Mucosa of rectum (tissue), 2 donors: Measurements from ENCODE around the gene TNS3.
A peak's percentile ranks its signal among the peaks of the same experiment; 100 is the strongest.

Experiments used
- H3K27ac ChIP-seq, 2 donors: one replicate each; pipeline ENCODE4 v1.7.0; 2013; ENCODE audit warnings: inconsistent platforms in 2 of 2, low read depth in 2 of 2, low read length in 2 of 2
- H3K27me3 ChIP-seq, 2 donors: one replicate each; pipeline ENCODE4 v1.7.0; 2013; ENCODE audit warnings: low read length in 2 of 2; ENCODE audit not compliant: control insufficient read depth in 2 of 2, insufficient read depth in 2 of 2
- H3K36me3 ChIP-seq, 2 donors: one replicate each; pipeline ENCODE4 v1.7.0; 2013; ENCODE audit warnings: low read length in 2 of 2; ENCODE audit not compliant: control insufficient read depth in 2 of 2, insufficient read depth in 2 of 2
- H3K4me1 ChIP-seq, 2 donors: one replicate each; pipeline ENCODE4 v1.7.0; 2013; ENCODE audit warnings: low read length in 2 of 2, mild to moderate bottlenecking in 1 of 2; ENCODE audit not compliant: control insufficient read depth in 2 of 2, insufficient read depth in 2 of 2
- H3K4me3 ChIP-seq, 2 donors: one replicate each; pipeline ENCODE4 v1.7.0; 2013; ENCODE audit warnings: low read length in 2 of 2
- H3K9ac ChIP-seq, 2 donors: one replicate each; pipeline ENCODE4 v1.7.0; 2013; ENCODE audit warnings: low read length in 2 of 2, low read depth in 1 of 2, mild to moderate bottlenecking in 1 of 2
- H3K9me3 ChIP-seq, 2 donors: one replicate each; pipeline ENCODE4 v1.7.0; 2013; ENCODE audit warnings: low read length in 2 of 2; ENCODE audit not compliant: control insufficient read depth in 2 of 2
- donor health status: healthy.
- donor health status: Normal muscosa, but diverticular disease.

TNS3 gene

DNA sequence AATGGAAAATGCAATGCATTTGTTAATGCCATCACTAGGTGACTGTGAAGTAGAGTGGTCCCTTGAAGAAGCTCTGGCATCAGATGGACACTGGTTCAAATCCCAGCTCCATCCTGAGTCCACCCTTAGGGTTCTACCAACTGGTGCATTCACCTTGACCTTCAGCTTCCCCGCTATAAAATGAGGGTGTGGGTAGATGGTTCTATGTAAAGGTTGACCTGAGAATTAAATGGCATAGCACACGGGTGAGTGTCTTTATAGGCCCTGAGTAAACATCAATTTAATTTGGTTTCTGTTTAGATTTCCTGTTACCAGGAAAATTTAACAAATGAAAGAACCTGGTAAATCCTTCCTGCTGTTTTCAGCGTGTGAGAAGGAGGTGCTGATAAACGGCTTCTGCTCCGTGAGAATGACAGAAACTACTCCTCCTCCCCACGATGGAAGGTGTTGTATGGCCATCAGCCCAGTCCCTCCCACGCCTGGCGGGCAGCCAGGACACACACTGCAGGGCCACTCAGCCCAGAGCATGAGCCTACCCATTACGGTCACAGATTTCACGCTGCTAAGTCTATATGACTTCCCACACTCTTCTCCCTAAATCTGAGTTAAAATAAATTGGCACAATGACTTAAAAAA is 210.1 kb downstream of the TNS3 start:
- Histone ChIP-seq H3K4me3 (no peak overlapping the region), H3K27me3 (no peaks in the 10 kb centered on the region), H3K4me1 (peaks cover 42 to 51% of the 10 kb centered on the region in 2 donors), H3K9ac (peak overlapping the region; percentile 38 to 60), H3K27ac (peak overlapping the region; percentile 82 to 84), H3K9me3 (no peaks in the 10 kb centered on the region), H3K36me3 (peaks cover 28% of the 10 kb centered on the region in 2 donors)

DNA sequence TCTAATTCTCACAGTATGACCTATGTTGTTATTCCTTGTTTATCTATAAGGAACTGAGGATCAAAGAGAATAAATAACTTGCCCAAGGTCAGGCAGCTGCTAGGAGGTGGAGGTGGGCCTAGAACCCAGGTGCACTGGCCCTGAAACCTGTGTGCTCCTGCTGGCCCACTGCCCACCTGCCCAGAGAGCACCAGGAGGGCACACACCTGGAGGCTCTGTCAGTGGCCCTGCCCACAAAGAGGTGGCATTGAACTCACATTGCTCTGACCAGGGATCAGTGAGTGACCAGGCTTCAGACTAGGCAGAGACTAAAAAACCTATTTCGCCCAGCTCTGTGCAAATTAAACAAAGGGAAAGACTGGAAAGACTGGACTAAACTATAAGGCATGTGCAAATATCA is 210.6 kb downstream of the TNS3 start:
- peak overlapping the region; percentile 82 to 84 for H3K27ac ChIP-seq
- peaks cover 42 to 48% of the 10 kb centered on the region in 2 donors for H3K4me1 ChIP-seq
- no peaks in the 10 kb centered on the region for H3K9me3 ChIP-seq
- peak overlapping the region; percentile 5 to 21 for H3K9ac ChIP-seq
- H3K4me3 ChIP-seq = no peak overlapping the region
- peaks cover 30 to 31% of the 10 kb centered on the region in 2 donors for H3K36me3 ChIP-seq
- no peaks in the 10 kb centered on the region for H3K27me3 ChIP-seq

DNA sequence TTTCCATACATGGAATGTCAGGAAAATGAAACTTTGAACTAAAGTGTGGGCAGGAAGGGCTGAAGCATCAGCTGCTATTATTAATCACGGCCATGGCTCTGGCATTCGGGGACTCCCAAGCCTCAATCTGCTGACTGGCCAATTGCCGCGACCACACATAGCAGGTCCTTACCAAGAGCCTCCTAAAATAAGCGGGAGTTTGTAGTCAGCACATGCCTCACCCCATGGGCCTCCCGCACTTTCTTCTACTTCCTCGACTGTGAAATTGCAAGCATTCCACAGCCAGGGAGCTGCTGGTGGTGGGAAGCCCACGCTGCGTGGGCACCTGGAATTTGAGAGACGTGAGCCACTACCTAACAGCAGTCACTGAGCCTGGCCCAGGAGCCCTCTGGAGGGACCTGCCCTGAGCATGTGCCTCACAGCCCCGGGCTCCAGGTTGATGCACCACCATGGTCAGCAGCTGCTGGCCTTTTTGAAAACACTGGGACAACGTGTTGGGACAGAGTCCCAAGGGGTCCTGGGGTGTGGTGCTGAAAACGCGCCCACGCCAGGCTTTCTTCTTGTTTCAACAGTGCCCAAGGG is 211.4 kb downstream of the TNS3 start:
- H3K4me3 ChIP-seq = no peak overlapping the region
- H3K9ac ChIP-seq = peak overlapping the region in 1 of 2 donors; percentile 21
- H3K9me3 ChIP-seq = no peaks in the 10 kb centered on the region
- H3K4me1 ChIP-seq = peaks cover 42 to 48% of the 10 kb centered on the region in 2 donors
- H3K27ac ChIP-seq = peak overlapping the region; percentile 4 to 84
- peaks cover 30 to 35% of the 10 kb centered on the region in 2 donors for H3K36me3 ChIP-seq
- no peaks in the 10 kb centered on the region for H3K27me3 ChIP-seq

DNA sequence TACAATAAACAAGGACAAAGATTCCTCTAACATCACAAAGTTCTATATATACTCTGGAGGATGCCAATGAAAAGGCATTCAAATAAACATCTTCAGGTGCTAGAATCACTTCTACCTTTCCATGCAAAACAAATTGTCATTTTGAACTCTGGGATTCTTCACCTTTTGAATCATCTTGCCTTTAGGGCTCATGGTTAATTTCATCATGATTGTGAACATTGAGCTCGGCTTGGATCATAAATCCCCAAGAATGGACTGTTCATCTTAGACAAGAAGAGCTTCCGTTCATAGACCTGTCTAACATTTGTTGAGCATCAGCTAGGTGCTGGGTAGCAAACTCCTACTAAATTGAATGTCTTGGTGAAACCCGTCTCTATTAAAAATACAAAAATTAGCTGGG is 212.2 kb downstream of the TNS3 start:
- Histone ChIP-seq H3K36me3 (peaks cover 25 to 35% of the 10 kb centered on the region in 2 donors), H3K9me3 (no peaks in the 10 kb centered on the region), H3K27ac (no peak overlapping the region), H3K4me1 (peaks cover 42 to 44% of the 10 kb centered on the region in 2 donors), H3K4me3 (no peak overlapping the region), H3K9ac (no peak overlapping the region), H3K27me3 (no peaks in the 10 kb centered on the region)

DNA sequence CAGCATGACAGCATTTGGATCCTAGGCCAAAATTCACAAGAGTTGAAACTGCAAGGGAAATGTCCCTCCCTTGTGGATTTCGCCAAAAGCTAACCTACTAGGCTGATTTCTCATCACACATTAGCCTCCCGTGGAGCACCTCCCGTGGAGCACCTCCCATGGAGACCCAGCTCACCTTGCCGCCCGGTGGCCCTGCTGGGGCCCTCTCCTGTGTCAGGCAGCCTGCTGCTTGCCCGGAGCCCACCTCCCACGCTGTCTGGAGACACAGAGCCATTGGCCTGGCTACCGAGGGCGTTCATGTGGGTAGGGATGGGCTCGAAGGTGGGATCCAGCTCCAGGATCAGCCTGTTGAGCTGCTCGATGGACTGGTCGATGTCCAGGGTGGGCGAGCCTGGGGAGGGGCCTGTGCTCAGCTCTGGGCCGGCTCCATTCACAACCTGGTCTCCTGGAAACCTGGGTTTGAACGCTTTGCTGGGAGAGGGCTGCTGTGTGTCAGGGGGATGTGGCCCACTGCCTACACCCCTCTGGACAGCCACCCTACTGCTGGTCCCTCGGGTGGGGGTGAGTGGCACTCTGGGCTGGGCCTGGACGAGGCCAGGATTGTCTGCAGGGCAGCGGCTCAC is 213.6 kb downstream of the TNS3 start:
- H3K9me3 ChIP-seq = no peaks in the 10 kb centered on the region
- no peaks in the 10 kb centered on the region for H3K27me3 ChIP-seq
- H3K36me3 ChIP-seq = peaks cover 32 to 45% of the 10 kb centered on the region in 2 donors
- peaks cover 29 to 30% of the 10 kb centered on the region in 2 donors for H3K4me1 ChIP-seq
- no peak overlapping the region for H3K27ac ChIP-seq
- H3K9ac ChIP-seq = no peak overlapping the region
- no peak overlapping the region for H3K4me3 ChIP-seq

DNA sequence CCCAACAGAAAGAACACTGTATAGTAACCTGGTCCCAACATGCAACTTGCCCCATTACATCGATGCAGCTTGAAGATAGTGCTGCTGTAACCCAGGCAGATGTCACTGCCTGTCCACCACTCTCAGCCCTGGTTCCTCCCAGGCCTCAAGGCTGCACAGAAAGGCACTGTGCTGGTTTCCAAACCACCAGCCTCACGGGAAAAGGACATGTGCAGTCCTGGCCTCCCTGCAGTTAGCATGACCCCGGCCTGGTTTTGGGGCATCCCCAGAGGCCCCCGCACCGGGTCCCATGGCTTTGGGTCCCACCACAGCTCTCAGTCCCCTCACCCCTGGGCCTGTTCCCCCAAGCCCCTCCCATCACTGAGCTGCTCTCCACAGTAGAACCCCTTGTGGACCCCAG is 214.5 kb downstream of the TNS3 start:
- Histone ChIP-seq H3K9me3 (no peaks in the 10 kb centered on the region), H3K9ac (no peak overlapping the region), H3K27ac (no peak overlapping the region), H3K36me3 (peaks cover 37 to 51% of the 10 kb centered on the region in 2 donors), H3K4me3 (no peak overlapping the region), H3K4me1 (peaks cover 21% of the 10 kb centered on the region in 2 donors), H3K27me3 (no peaks in the 10 kb centered on the region)

DNA sequence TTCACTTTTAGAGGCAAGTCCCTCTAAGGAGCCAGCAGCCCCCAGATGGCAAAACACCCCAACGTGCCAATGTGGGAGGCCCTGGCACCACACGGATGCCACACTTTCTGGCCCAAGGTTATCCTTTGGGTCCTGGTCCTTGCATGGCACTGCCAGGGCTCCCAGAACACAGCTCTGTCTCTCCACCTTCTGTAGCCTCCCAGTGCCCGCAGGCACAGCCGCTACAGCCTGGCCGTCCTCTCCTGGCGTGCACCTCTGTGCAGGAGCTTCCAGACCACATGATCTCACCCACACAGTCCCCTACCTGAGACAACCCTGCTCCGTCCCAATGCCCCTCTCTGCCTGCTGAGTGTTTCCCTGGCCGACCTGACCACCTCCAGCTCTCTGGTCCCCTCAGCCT is 215.0 kb downstream of the TNS3 start:
- H3K4me3 ChIP-seq = no peak overlapping the region
- no peaks in the 10 kb centered on the region for H3K9me3 ChIP-seq
- H3K4me1 ChIP-seq = peaks cover 17% of the 10 kb centered on the region in 2 donors
- H3K9ac ChIP-seq = no peak overlapping the region
- H3K27me3 ChIP-seq = no peaks in the 10 kb centered on the region
- peaks cover 39 to 51% of the 10 kb centered on the region in 2 donors for H3K36me3 ChIP-seq
- H3K27ac ChIP-seq = no peak overlapping the region

DNA sequence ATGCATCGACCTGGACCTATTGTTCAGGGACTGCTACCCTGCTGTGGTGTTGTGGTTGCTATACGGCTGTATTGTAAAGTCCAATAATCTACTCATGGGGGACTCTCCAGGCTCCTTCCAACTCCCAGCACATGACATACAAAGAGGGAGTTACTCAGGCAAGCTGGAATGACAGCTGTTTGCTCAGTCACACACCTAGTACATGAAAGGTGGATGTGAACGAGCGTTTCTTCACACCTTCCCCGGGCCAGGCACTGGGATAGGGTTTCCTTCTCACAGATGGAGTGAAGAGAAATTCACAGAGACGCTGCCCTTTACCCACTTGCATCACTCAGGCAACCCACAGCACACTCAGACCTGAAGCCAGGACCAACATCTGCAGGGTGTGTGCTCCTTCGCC is 215.7 kb downstream of the TNS3 start:
- Histone ChIP-seq H3K9ac (no peak overlapping the region), H3K4me1 (peaks cover 10 to 12% of the 10 kb centered on the region in 2 donors), H3K27me3 (no peaks in the 10 kb centered on the region), H3K4me3 (no peak overlapping the region), H3K9me3 (no peaks in the 10 kb centered on the region), H3K27ac (no peak overlapping the region), H3K36me3 (peaks cover 39 to 51% of the 10 kb centered on the region in 2 donors)

DNA sequence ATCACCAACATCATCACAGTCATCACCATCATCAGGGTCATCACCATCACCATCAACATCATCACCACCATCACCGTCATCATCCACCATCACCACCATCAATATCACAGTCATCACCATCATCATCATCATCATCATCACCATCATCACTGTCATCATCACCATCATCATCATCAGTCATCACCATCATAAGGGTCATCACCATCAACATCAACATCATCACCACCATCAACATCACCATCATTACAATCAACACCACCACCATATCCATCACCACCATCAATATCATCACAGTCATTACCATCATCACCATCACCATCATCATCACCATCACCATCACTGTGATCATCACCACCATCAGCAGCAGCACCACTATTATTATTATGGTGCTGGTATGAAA is 218.9 kb downstream of the TNS3 start:
- Histone ChIP-seq H3K27ac (no peak overlapping the region), H3K36me3 (peaks cover 25 to 33% of the 10 kb centered on the region in 2 donors), H3K9ac (no peak overlapping the region), H3K27me3 (no peaks in the 10 kb centered on the region), H3K9me3 (no peaks in the 10 kb centered on the region), H3K4me1 (peaks cover 2 to 5% of the 10 kb centered on the region in 2 donors), H3K4me3 (no peak overlapping the region)

DNA sequence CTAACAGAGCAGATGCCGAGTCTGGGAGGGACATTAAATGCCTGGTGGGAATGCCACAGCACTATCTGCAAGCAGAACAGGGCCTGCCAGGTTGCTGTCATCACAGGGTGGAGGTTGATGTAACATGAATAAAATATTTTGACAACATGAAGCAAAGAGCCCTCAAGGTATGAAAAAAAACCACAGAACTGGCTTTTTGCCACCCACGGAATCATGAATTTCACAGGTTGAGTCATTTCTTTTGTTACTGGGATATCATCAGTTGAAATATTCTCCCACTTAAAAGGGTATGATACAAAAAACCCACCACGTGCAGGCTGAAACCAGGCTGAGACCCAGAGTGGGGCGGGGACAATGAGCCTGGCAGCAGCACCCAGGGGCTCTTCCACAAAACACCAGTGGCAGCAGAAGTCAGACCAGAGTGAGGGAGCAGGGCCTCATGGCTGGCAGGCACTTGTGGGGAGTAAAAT is 220.1 kb downstream of the TNS3 start:
- no peak overlapping the region for H3K27ac ChIP-seq

More for the DNA sequence above, 220.1 kb downstream of the TNS3 start:
- H3K9me3 ChIP-seq = no peaks in the 10 kb centered on the region
- H3K36me3 ChIP-seq = peaks cover 16 to 22% of the 10 kb centered on the region in 2 donors
- H3K4me3 ChIP-seq = no peak overlapping the region
- H3K27me3 ChIP-seq = no peaks in the 10 kb centered on the region
- H3K4me1 ChIP-seq = peaks cover 7 to 14% of the 10 kb centered on the region in 2 donors
- no peak overlapping the region for H3K9ac ChIP-seq
